SK-N-SH treated with all-trans-retinoic acid at 6 μM for 48 hours (cell line): ENCODE measurements around the gene USH1G.
"Not testable (repeated sequence)": the region's sequence is repeated elsewhere in the genome, so short reads cannot be mapped to it uniquely, and the experiment has no call there.

Experiments used
- ATAC-seq: fragments of 200-7000 bp; cut with Tn5 transposase; 3 replicates; pipeline ENCODE4 v1.9.1; 2020; ENCODE audit warnings: mild to moderate bottlenecking, moderate library complexity
- BACH2 ChIP-seq: fragments of 250-450 bp; sonication (Bioruptor Pico); IDR thresholded peaks from 2 replicates; pipeline ENCODE4 v1.9.0; 2021; ENCODE audit warnings: mild to moderate bottlenecking, borderline replicate concordance
- CREB5 ChIP-seq: fragments of 250-450 bp; sonication (Bioruptor Pico); IDR thresholded peaks from 2 replicates; pipeline ENCODE4 v1.5.1; 2020; ENCODE audit warnings: low read depth, mild to moderate bottlenecking, moderate library complexity
- CSDC2 ChIP-seq: fragments of 250-450 bp; sonication (Bioruptor Pico); IDR thresholded peaks from 2 replicates; pipeline ENCODE4 v1.5.0; 2020; ENCODE audit warnings: mild to moderate bottlenecking, moderate library complexity
- CSRNP3 ChIP-seq: fragments of 250-450 bp; sonication (Bioruptor Pico); IDR thresholded peaks from 2 replicates; pipeline ENCODE4 v1.5.1; 2021; ENCODE audit warnings: mild to moderate bottlenecking, moderate library complexity
- ESRRG ChIP-seq: fragments of 250-450 bp; sonication (Bioruptor Pico); IDR thresholded peaks from 2 replicates; pipeline ENCODE4 v1.6.1; 2021; ENCODE audit warnings: mild to moderate bottlenecking
- GLIS3 ChIP-seq: fragments of 250-450 bp; sonication (Bioruptor Pico); IDR thresholded peaks from 2 replicates; pipeline ENCODE4 v1.5.0; 2020; ENCODE audit warnings: mild to moderate bottlenecking, moderate library complexity
- ISL1 ChIP-seq: fragments of 250-450 bp; sonication (Bioruptor Pico); IDR thresholded peaks from 2 replicates; pipeline ENCODE4 v2.1.2; 2022; ENCODE audit warnings: mild to moderate bottlenecking, moderate library complexity
- OSR1 ChIP-seq: fragments of 250-450 bp; sonication (Bioruptor Pico); IDR thresholded peaks from 2 replicates; pipeline ENCODE4 v1.8.0; 2022; ENCODE audit warnings: moderate library complexity, mild to moderate bottlenecking, inconsistent platforms
- PATZ1 ChIP-seq: fragments of 250-450 bp; sonication (Bioruptor Pico); IDR thresholded peaks from 2 replicates; pipeline ENCODE4 v1.8.0; 2020; ENCODE audit warnings: mild to moderate bottlenecking, moderate library complexity, borderline replicate concordance
- POU6F1 ChIP-seq: fragments of 250-450 bp; sonication (Bioruptor Pico); IDR thresholded peaks from 2 replicates; pipeline ENCODE4 v1.8.0; 2021; ENCODE audit warnings: low read depth, mild to moderate bottlenecking, moderate library complexity, borderline replicate concordance
- PPARA ChIP-seq: fragments of 250-450 bp; sonication (Bioruptor Pico); IDR thresholded peaks from 2 replicates; pipeline ENCODE4 v1.5.0; 2020; ENCODE audit warnings: mild to moderate bottlenecking, borderline replicate concordance
- RARB ChIP-seq: fragments of 250-450 bp; sonication (Bioruptor Pico); IDR thresholded peaks from 2 replicates; pipeline ENCODE4 v1.8.0; 2021; ENCODE audit warnings: mild to moderate bottlenecking, moderate library complexity
- TCF4 ChIP-seq: fragments of 250-450 bp; sonication (Bioruptor Pico); IDR thresholded peaks from 2 replicates; pipeline ENCODE4 v1.8.0; 2021; ENCODE audit warnings: mild to moderate bottlenecking, moderate library complexity, borderline replicate concordance
- TOX ChIP-seq: fragments of 250-450 bp; sonication (Bioruptor Pico); IDR thresholded peaks from 2 replicates; pipeline ENCODE4 v1.8.0; 2021; ENCODE audit warnings: mild to moderate bottlenecking, moderate library complexity, borderline replicate concordance
- TSHZ2 ChIP-seq: fragments of 250-450 bp; sonication (Bioruptor Pico); IDR thresholded peaks from 2 replicates; pipeline ENCODE4 v1.5.0; 2020; ENCODE audit warnings: mild to moderate bottlenecking, moderate library complexity
- ZC3H10 ChIP-seq: fragments of 250-450 bp; sonication (Bioruptor Pico); IDR thresholded peaks from 2 replicates; pipeline ENCODE4 v1.5.1; 2021; ENCODE audit warnings: mild to moderate bottlenecking, moderate library complexity
- ZFP30 ChIP-seq: fragments of 450-650 bp; formaldehyde crosslinking; IDR thresholded peaks from 2 replicates; pipeline ENCODE4 v1.5.0; 2022; ENCODE audit warnings: mild to moderate bottlenecking, moderate library complexity
- ZNF565 ChIP-seq: fragments of 450-650 bp; formaldehyde crosslinking; conservative IDR thresholded peaks from 2 replicates; pipeline ENCODE4 v1.5.0; 2020; ENCODE audit warnings: low read depth, mild to moderate bottlenecking, moderate library complexity
- ZNF70 ChIP-seq: fragments of 450-650 bp; formaldehyde crosslinking; IDR thresholded peaks from 2 replicates; pipeline ENCODE4 v1.5.0; 2020; ENCODE audit warnings: mild to moderate bottlenecking, moderate library complexity
- ZNF8 ChIP-seq: fragments of 450-650 bp; formaldehyde crosslinking; IDR thresholded peaks from 2 replicates; pipeline ENCODE4 v1.5.0; 2020; ENCODE audit warnings: mild to moderate bottlenecking, moderate library complexity

Gene USH1G

GRCh38 chr17:74970395-74970794, 47.3 kb upstream of the USH1G start:
- no peak for TF ChIP-seq ZNF565 (CRISPR knock-in tag)
- ATAC-seq, result no peak

GRCh38 chr17:74969501-74969900, 46.4 kb upstream of the USH1G start:
- ATAC-seq, result not testable (repeated sequence)

- TF ChIP-seq TCF4 (CRISPR knock-in tag), result no peak
- no peak for TF ChIP-seq CSRNP3
- TF ChIP-seq ESRRG (CRISPR knock-in tag), result no peak
- TF ChIP-seq POU6F1 (CRISPR knock-in tag), result no peak
- no peak for TF ChIP-seq ISL1 (CRISPR knock-in tag)
- TF ChIP-seq RARB, result no peak
- TF ChIP-seq PATZ1, result no peak
- no peak for TF ChIP-seq CSDC2
- TF ChIP-seq OSR1 (CRISPR knock-in tag), result no peak
- no peak for TF ChIP-seq TSHZ2 (CRISPR knock-in tag)
- no peak for TF ChIP-seq ZFP30 (CRISPR knock-in tag)
- TF ChIP-seq BACH2, result no peak
- TF ChIP-seq PPARA (CRISPR knock-in tag), result no peak
- no peak for TF ChIP-seq ZC3H10 (CRISPR knock-in tag)
- TF ChIP-seq ZNF8 (CRISPR knock-in tag), result no peak
- no peak for TF ChIP-seq CREB5 (CRISPR knock-in tag)
- no peak for TF ChIP-seq ZNF70 (CRISPR knock-in tag)
- TF ChIP-seq TOX (CRISPR knock-in tag), result no peak
- no peak for TF ChIP-seq GLIS3 (CRISPR knock-in tag)
- no peak for ATAC-seq
Measured at GRCh38 chr17:74968361-74968780, 45.3 kb upstream of the USH1G start.

GRCh38 chr17:74964988-74965622, 42.0 kb upstream of the USH1G start:
- TF ChIP-seq CREB5 (CRISPR knock-in tag) (no peak), TCF4 (CRISPR knock-in tag) (no peak), POU6F1 (CRISPR knock-in tag) (no peak), ZNF565 (CRISPR knock-in tag) (no peak), BACH2 (no peak)
- ATAC-seq, result no peak
